Measurements from ENCODE around the gene ITGAL. TPM values are rescaled to one million over a fixed set of nuclear protein-coding genes. Genes with fewer than 3 reads are reported as not detected.

The ITGAL gene
- total and polyA plus RNA-seq, 2 of the 13 experiments (the other 11 are each of a cell fraction or from before 2014, with no cell fraction given): 0.86 to 1.2 TPM

DNA sequence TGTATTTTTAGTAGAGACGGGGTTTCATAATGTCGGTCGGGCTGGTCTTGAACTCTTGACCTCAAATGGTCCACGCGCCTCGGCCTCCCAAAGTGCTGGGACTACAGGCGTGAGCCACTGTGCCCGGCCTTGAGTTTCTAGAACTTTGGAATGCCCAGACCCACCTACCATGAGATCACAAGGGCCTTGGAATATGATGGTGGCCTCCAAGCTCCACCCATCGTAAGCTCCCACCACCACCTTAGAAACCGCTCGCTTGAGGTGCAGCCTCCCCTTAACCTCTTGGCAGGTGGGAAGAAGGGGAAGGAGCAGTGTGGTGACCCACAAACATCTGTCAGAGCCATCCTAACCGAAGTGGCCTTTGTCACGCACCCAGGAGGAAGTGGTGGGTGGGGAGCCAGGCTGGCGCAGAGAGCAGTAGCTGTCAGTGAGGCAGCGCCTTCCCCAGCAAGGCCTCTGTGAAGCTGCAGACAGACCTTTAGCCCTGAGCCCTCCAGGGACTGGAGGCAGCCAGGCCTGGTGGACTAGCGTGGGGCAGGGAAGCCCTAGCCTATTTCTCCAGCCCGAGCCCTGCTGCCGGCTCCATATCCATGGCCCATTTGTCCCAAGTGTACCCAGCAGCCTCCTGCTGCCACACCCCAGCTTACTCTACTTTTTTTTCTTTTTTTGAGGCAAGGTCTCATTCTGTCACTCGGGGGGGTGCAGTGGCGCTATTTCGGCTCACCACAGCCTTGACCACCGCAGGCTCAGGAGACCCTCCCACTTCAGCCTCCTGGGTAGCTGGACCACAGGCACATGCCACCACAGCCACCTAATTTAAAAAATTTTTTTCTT is 13.8 kb upstream of the ITGAL start (continued):
- TF ChIP-seq, protein P1, sequence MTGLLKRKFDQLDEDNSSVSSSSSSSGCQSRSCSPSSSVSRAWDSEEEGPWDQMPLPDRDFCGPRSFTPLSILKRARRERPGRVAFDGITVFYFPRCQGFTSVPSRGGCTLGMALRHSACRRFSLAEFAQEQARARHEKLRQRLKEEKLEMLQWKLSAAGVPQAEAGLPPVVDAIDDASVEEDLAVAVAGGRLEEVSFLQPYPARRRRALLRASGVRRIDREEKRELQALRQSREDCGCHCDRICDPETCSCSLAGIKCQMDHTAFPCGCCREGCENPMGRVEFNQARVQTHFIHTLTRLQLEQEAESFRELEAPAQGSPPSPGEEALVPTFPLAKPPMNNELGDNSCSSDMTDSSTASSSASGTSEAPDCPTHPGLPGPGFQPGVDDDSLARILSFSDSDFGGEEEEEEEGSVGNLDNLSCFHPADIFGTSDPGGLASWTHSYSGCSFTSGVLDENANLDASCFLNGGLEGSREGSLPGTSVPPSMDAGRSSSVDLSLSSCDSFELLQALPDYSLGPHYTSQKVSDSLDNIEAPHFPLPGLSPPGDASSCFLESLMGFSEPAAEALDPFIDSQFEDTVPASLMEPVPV (CRISPR knock-in tag; IDR thresholded peaks at IDR 0.05): peak; percentile 70; the same call in 1 of the 2 replicates
- peak; percentile 69; the same call in 1 of the 2 replicates for TF ChIP-seq FUBP1 (CRISPR knock-in tag; IDR thresholded peaks at IDR 0.05; ENCODE audit: borderline replicate concordance)
- TF ChIP-seq, protein P2, sequence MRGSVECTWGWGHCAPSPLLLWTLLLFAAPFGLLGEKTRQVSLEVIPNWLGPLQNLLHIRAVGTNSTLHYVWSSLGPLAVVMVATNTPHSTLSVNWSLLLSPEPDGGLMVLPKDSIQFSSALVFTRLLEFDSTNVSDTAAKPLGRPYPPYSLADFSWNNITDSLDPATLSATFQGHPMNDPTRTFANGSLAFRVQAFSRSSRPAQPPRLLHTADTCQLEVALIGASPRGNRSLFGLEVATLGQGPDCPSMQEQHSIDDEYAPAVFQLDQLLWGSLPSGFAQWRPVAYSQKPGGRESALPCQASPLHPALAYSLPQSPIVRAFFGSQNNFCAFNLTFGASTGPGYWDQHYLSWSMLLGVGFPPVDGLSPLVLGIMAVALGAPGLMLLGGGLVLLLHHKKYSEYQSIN (CRISPR knock-in tag; IDR thresholded peaks at IDR 0.05; ENCODE audit: borderline replicate concordance): no peak
- TF ChIP-seq GTF3A (CRISPR knock-in tag; conservative IDR thresholded peaks at IDR 0.05): no peak
- TF ChIP-seq PAF1 (CRISPR knock-in tag; IDR thresholded peaks at IDR 0.05): no peak
- TF ChIP-seq CAMTA2 (CRISPR knock-in tag; IDR thresholded peaks at IDR 0.05; ENCODE audit: borderline replicate concordance): 0 out of 2 replicates have a peak, but pooled peaks have one; percentile 80
- no peak for TF ChIP-seq ZSCAN5A (CRISPR knock-in tag; IDR thresholded peaks at IDR 0.05; ENCODE audit: borderline replicate concordance)
- TF ChIP-seq ZNF281 (CRISPR knock-in tag; IDR thresholded peaks at IDR 0.05; ENCODE audit: borderline replicate concordance): peak; percentile 26; the same call in 1 of the 2 replicates
- TF ChIP-seq NONO (IDR thresholded peaks at IDR 0.05): no peak
- no peak for TF ChIP-seq NONO (CRISPR knock-in tag; conservative IDR thresholded peaks at IDR 0.05)
- TF ChIP-seq SMAD9 (CRISPR knock-in tag; IDR thresholded peaks at IDR 0.05): no peak
- TF ChIP-seq, protein P3, sequence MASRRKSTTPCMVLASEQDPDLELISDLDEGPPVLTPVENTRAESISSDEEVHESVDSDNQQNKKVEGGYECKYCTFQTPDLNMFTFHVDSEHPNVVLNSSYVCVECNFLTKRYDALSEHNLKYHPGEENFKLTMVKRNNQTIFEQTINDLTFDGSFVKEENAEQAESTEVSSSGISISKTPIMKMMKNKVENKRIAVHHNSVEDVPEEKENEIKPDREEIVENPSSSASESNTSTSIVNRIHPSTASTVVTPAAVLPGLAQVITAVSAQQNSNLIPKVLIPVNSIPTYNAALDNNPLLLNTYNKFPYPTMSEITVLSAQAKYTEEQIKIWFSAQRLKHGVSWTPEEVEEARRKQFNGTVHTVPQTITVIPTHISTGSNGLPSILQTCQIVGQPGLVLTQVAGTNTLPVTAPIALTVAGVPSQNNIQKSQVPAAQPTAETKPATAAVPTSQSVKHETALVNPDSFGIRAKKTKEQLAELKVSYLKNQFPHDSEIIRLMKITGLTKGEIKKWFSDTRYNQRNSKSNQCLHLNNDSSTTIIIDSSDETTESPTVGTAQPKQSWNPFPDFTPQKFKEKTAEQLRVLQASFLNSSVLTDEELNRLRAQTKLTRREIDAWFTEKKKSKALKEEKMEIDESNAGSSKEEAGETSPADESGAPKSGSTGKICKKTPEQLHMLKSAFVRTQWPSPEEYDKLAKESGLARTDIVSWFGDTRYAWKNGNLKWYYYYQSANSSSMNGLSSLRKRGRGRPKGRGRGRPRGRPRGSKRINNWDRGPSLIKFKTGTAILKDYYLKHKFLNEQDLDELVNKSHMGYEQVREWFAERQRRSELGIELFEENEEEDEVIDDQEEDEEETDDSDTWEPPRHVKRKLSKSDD (CRISPR knock-in tag; IDR thresholded peaks at IDR 0.05; ENCODE audit: low read depth): no peak; the same call in 1 of the 2 replicates
